GM10266 (cell line): ENCODE data around the gene PAFAH1B2.
"Not testable (repeated sequence)": the region's sequence is repeated elsewhere in the genome, so short reads cannot be mapped to it uniquely, and the experiment has no call there.

Source experiments
- DNase-seq: peaks from one replicate; pipeline ENCODE4 v3.0.0; 2012; ENCODE audit errors: extremely low spot score
- CTCF ChIP-seq: IDR thresholded peaks from 2 replicates; pipeline ENCODE4 v1.5.1; 2012; ENCODE audit warnings: mild to moderate bottlenecking, low read depth; ENCODE audit not compliant: control insufficient read depth, insufficient read depth; ENCODE audit errors: missing control alignments

Gene PAFAH1B2

DNA sequence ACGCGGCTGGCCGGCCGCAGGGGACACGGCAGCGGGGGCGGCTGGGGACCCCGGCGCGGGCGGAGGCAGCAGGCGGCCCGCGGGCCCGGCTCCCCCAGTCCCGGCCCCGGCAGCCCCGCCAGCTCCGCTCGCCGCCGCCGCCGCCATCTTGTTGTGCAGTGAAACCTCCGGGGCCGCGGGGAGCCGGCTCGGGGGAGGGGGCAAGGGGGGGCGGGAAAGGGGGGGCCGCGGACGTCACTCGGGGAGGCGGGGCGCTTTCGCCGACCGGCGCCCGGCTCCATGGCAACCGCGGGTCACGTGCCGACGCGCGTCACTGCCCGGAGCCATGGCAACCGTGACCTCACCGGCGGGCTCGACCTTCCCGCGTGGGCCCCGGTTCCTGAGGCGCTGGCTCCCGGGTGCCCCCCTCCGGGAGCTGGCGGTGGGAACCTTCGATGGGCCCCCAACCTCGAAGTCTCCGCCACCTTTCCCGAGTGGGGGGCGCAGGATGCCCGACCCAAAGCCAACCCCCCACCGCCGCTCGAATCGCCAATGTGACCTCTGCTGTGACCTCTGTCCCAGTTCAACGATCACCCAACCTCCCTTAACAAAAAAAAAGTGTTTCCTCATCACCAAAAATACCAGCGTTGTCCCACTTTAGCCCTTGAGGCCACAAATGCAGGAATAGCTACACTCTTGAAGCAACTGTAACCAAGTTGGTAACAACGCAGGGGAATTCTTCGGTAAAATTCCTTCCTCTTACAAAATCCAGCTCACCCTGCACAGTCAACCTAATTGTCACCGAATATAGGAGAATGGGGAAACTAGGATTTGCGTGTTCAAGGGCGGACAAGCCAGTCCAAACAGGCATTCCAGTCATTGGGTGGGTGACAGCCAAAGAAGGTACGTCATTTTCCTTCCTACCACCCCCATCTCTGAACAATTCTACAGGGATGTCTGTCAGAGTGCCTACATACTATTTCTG lies 45.5 kb upstream of the PAFAH1B2 start, which contains the start of gene SIK3:
TSS of gene SIK3 (minus strand) at position 160 of the 964 bp plus-strand sequence. CDS start at position 147, 13 bp downstream.
- peak; percentile 32 for TF ChIP-seq CTCF
- DNase-seq, result peak; percentile 99

GRCh38 chr11:117099696-117100095 lies 44.4 kb upstream of the PAFAH1B2 start:
- DNase-seq, result no peak
- TF ChIP-seq CTCF, result no peak

GRCh38 chr11:117100556-117100955 lies 43.5 kb upstream of the PAFAH1B2 start:
- TF ChIP-seq CTCF, result no peak

DNA sequence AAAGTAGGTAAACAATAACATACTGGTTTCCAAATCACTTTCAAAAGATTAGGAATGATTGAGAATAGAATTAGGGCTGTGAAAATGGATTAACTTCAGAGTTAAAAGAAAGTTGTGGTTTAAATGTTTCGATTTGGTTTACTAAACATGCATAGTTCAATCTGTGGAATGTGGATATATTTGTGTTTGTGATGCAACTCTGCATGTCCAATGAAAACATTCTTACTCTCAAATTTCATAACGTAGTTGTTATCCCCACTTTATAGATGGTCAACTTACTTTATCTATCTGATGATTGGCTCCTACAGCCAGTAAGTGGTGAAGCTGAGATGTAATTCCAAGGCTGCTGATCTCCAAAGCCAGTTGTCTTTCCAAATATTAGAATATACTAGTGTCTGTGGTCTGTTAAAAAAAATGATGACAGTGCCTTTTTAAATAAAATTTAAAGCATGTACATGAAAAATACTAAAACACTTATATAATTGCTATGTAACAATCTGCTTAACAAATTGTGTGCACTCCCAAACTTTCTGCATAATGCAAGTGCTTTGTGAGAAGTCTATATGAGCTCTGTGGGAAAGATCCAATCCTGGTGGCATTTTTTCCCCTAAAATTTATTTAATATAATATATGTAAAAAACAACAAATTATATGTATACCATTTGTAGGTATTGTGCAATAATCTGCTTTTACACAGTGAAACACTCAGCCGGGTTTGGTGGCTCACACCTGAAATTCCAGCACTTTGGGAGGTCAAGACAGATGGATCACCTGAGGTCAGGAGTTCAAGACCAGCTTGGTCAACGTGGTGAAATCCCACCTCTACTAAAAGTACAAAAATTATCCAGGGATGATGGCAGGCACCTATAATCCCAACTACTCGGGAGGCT lies 36.1 kb upstream of the PAFAH1B2 start:
- DNase-seq, result no peak
- no peak for TF ChIP-seq CTCF

More at GRCh38 chr11:117100556-117100955, 43.5 kb upstream of the PAFAH1B2 start:
- DNase-seq, result no peak

DNA sequence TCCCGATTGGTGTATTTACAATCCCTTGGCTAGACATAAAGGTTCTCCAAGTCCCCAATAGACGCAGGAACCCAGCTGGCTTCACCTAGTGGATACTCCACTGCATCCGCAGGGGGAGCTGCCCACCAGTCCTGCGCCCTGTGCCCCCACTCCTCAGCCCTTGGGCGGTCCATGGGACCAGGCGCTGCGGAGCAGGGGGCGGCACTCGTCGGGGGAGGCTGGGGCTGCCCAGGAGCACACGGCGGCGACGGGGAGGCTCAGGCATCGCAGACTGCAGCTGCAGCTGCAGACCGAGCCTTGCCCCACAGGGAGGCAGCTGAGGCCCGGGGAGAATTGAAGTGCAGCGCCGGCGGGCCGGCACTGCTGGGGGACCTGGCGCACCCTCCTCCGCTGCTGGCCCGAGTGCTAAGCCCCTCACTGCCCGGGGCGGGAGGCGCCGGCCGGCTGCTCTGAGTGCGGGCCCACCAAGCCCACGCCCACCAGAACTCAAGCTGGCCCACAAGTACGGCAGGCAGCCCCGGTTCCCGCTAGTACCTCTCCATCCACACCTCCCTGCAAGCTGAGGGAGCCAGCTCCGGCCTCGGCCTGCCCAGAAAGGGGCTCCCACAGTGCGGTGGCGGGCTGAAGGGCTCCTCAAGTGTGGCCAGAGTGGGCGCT lies 33.7 kb upstream of the PAFAH1B2 start:
- DNase-seq, result no peak
- TF ChIP-seq CTCF, result no peak

GRCh38 chr11:117112497-117112896 lies 31.6 kb upstream of the PAFAH1B2 start:
- DNase-seq, result not testable (repeated sequence)

GRCh38 chr11:117112939-117113338 lies 31.1 kb upstream of the PAFAH1B2 start:
- not testable (repeated sequence) for DNase-seq
